HUDEP-2 (cell line): Measurements from ENCODE around the gene RNF180.
"Not testable (repeated sequence)": the region's sequence is repeated elsewhere in the genome, so short reads cannot be mapped to it uniquely, and the experiment has no call there.

ENCODE experiments used
- DNase-seq, 76 experiments: peaks; one replicate each; lab custom pipeline; 2025; ENCODE audit not compliant: unreplicated experiment in 76 of 76; lab: John Stamatoyannopoulos, UW

RNF180 gene

DNA sequence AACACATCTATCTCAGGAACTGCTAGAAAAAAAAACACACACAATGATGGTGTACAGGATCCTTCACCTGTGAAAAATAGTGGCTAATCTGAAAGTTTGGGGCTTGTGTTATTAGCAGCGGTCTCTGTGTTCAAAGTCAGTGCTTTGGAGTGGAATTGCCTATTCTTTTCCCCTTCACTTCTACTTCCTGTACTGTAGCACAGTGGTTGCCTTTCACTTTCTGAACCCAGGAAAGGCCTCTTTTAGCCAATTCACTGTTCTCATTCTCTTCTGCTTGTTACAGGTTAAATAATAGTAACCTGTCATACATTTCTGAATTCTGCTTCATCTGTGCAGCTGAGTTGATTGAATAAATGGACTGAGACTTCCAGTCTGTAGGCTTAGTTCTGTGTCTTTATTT, 178.9 kb downstream of the RNF180 start:
- no peak for DNase-seq

DNA sequence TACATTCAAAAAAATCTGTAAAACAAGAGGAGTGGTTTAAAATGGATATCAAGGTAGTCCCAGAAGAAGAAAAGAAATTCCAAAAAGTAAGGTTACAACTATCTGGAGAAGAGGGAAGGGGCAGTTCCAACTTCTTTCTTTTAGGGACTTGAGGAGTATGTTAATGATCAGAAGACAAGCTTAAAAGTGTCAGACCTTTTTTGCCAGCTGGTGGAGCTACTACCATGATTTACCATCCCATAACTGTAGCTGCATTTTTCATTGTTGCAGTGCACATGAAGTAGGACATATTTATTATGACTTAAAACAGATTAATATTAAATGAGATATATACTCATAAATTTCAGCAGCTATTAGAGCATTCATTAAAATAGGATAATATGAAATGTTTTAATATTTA, 181.7 kb downstream of the RNF180 start:
- no peak for DNase-seq

DNA sequence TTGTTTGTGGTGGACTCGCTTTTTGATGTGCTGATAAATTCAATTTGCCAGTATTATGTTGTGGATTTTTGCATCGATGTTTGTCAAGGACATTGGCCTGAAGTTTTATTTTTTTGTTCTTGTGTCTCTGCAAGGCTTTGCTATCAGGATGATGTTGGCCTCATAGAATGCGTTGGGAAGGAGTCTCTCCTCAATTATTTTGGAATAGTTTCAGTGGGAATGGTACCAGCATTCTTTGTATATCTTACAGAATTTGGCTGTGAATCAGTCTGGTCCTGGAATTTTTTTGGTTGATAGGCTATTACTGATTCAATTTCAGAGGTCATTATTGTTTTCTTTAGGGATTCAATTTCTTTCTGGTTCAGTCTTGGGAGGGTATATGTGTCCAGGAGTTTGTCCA, 198.8 kb downstream of the RNF180 start:
- DNase-seq: no peak

DNA sequence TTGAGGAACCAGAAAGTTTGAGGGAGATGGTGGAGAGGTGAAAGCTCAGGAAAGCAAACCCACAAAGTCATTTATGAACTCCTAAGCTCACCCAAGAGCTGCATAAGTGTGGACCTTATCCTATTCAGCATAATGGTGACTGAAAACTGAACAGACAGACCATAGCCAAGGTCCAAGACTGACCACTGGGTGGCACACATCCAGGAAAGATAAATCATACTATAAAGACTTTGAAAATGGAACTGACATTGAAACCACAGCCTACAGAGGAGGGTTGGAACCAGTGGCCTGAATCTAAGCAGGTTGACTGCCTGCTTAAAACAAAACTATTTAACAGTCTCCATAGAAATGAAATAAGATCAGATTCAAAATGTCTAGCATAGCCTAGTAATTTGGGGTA, 219.1 kb downstream of the RNF180 start:
- DNase-seq: peak in 17 of 76 experiments; percentile 0 to 25 (median 3)

DNA sequence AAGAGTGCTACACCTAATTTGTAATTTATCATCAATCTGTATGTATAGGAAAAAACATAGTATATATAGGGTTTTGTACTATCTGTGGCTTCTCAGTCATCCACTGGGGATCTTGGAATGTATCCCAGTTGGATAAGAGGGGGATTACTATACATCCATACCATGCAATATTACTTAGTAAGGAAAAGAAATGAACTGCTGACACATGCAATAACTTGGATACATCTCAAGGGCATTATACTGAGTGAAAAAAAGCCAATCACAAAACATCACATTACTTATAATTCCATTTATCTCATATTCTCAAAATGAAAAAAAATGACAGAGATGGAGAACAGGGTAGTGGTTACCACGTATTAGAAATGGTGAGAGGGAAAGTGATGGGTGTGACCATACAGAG, 231.9 kb downstream of the RNF180 start:
- no peak for DNase-seq

DNA sequence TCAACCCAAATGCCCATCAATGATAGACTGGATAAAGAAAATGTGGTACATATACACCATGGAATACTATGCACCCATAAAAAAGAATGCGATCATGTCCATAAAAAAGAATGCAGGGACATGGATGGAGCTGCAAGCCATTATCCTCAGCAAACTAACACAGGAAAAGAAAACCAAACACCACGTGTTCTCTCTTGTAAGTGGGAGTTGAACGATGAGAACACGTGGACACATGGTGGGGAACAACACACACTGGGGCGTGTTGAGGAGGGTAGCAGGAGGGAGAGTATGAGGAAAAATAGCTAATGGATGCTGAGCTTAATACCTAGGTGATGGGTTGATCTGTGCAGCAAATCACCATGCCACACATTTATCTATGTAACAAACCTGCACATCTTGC, 233.1 kb downstream of the RNF180 start:
- DNase-seq: not testable (repeated sequence)

DNA sequence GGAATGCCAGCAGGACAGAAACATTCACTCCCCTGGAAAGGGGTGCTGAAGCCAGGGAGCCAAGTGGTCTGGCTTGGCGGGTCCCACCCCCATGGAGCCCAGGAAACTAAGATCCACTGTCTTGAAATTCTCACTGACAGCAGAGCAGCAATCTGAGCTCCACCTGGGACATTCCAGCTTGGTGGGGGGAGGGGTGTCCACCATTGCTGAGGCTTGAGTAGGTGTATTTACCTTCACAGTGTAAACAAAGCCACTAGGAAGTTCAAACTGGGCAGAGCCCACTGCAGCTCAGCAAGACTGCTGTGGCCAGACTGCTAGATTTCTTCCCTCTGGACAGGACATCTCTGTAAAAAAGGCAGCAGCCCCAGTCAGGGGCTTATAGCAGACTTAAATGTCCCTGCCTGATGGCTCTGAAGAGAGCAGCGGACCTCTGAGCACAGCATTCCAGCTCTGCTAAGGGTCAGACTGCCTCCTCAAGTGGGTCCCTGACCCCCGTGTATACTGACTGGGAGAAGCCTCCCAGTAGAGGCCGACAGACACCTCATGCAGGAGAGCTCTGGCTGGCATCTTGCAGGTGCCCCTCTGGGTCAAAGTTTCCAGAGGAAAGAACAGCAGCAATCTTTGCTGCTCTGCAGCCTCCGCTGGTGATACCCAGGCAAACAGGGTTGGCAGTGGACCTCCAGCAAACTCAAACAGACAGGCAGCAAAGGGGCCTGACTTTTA, 241.6 kb downstream of the RNF180 start:
- not testable (repeated sequence) for DNase-seq

DNA sequence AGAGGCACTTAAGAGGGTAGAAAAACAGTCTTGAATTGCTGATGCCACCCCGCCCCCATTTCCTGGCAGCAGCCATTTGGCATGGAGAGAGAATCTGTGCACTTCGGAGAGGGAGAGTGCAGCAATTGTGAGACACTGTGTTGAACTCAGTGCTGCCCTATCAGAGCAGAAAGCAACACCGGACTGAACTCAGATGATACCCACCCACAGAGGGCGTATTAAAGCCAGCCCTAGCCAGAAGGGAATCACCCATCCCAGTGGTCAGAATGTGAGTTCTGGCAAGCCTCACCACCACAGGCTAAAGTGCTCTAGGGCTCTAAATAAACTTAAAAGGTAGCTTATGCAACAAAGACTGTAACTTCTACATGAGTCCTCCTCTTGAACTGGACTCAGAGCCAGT, 251.7 kb downstream of the RNF180 start:
- no peak for DNase-seq

DNA sequence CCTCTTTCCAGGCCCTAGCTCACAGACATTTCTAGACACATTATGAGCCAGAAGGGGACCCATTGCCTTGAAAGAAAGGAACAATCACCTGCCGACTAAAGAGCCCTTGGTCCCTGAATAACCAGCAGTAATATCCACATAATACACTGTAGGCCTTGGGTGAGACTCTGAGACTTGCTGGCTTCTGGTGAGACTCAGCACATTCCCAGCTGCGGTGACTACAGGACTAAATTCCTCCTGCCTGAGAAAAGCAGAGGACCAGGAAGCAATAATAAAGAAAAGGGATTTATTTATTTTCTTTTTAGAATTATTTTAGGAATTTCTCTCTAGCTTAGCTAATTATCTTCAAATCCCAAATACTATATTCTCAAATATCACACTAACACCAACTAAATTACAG, 252.4 kb downstream of the RNF180 start:
- no peak for DNase-seq
